HTERT RPE-1 (cell line): Measurements from ENCODE around the gene MRPL23.

Experiments used
- in situ Hi-C: fragments of 300-500 bp; cut with MboI; formaldehyde crosslinking; loops from 4 replicates; pipeline ENCODE4 v1.14.3; 2020; ENCODE audit warnings: low sequenced_read_pairs

The MRPL23 gene

DNA sequence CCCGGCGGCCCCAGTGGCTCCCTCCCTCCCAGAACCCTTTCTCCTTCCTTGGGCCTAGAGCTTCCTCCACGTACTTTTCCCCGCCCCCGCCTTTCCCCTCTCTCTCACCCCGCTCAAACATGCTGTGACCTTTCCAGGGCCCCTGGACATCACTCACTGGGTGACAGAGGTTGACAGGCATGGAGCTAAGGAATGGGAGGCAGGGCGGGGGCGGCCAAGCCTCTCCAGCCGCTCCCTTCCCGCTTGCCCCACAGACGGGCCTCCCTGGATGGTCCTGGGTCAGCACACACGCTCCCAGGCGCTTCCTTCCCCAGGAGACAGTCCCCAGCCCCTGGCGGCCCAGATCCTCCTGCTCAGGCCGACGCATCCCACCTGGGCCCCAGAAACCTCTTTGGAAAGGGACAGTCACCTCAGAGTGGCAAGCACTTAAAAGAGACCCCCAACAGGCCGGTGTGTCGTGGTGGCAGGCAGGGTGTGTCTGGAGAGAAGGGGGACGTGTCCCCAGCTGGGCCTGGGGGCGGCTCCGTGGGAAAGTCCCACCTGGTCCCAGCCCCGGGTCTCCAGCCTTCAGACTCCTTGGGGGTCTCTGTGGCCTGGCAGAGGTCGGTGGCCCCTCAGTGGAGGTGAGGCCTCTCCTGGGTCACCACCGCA lies 41.7 kb downstream of the MRPL23 start:
- in situ Hi-C loops: no loop called here

DNA sequence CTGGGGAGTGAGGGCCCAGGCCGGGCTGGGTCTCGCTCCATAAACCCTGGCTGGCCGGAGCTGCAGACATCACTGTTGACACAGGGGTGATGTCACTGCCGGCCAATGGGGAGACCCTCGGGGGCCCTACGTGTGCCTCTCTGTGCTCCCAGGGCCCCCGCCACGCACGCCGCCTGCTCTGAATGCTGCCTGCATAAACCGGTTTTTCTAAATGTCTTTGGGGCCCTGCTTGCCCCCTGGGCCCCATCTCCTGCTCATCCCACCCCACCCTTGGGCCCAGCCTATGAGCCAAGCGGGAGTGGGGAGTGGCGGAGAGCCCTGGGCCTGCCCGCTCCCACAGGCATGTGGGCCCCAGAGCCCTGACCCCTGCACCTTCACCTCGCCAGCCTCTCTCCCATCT lies 42.8 kb downstream of the MRPL23 start:
- in situ Hi-C loops: no loop called here

DNA sequence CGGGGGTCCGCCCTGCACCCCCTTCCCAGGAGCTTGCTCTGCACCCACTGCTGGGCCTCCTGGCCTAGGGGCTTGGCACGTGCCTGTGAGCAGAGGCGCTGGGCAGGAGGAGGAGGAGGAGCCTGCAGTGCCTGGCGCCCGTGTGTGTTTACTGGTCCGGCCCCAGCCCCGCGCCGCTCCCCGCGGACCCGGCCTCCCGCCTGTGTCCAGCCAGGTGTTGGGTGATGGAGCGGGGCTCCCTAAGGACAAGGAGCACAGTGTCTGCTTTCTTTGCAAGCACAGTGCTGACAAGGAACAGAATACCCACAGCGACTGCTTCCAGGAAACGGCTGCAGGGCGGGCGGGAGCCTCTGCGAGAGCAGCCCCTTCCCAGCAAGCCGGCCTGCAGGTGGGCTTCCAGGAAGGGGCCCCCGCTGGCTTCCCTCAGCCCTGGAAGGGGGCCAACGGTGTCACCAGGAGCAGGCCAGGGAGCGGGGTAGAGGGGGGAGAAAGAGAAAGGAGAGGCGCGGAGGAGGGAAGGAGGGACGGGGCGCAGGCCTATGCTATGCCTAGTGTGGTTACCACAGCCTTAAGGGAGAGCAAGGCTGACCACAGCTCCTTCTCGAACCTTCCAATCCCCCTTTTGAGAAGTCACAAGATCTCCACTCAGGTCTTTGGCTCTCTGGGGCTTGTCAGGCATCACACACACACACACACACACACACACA lies 43.9 kb downstream of the MRPL23 start:
- in situ Hi-C loops: no loop called here

DNA sequence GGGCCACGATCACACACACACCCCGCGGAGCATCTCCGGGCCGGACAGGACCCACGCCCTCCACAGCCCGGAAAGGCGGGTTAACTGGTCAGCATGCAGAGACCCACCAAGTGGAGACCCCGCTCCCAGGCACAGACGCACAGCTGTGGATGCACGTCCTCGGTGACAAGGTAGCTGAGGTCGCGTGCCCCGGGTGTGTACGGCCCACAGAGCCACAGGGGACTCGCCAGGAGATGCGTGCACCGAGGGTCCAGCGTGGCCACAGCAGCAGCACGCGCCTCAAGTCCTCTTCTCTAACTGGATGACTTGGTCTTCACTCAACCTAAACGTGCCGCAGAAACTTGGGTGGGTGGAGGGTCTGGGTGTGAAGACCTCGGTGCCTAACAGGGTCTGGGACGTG lies 45.0 kb downstream of the MRPL23 start:
- in situ Hi-C loops: no loop called here

DNA sequence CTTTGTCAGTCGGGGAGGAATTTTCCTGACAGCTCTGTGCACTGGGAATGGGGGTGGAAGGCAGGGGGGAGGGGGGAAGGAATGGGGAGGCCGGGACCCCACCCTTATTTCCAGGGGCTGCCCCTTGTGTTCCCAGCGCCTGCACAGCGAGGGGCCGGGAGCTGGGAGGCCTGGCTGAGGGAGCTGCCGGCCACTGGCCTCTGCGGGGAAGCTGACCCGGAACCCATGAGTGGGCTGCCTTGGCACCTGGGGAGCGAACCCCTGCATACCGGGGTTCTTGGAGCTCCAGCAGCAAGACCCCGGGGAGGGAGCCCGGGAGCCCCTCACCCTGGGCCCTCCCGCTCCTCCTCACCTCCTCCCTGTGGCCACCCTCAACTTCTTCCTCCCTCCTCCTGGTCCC lies 47.0 kb downstream of the MRPL23 start:
- in situ Hi-C loops: no loop called here

DNA sequence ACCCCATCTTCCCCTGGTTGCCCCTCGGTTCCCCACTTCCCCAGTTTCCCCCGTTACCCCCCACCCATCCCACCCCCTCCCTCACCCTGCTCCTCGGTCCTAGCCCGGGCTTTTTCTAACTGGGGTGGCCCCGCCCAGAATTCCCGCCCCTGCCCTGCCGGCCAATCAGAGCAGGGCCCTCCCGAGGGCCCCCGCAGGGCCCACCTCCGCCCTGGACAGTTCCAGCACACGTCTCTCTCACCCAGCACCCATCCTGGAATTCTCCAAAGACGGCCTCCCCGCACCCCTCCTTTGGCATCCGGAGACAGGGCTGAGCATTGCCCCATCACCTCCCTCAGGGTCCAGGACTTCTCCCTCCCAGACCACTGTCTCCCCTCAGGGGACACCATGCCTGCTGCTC lies 50.6 kb downstream of the MRPL23 start, which contains the start of gene H19:
TSS of gene H19 (minus strand) at position 88 of the 400 bp plus-strand sequence.
- in situ Hi-C loops: no loop called here

DNA sequence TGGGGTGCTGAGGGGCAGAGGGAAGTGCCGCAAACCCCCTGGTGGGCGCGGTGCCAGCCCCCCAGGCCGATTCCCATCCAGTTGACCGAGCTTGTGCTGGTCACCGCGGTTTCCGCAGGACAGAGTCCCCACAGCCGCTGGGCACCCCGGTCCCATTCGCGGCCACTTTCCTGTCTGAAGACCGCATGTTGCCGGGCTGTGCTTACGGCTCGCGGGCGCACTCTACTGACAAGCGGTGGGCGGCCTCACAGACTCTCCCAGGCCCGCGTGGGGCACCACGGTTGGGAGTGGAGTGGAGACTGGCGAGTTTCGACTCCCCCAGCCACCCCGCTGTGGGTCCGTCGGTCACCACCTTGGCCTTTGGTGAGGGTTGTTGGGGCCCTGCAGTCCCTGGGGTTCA lies 51.2 kb downstream of the MRPL23 start:
- in situ Hi-C loops: no loop called here

DNA sequence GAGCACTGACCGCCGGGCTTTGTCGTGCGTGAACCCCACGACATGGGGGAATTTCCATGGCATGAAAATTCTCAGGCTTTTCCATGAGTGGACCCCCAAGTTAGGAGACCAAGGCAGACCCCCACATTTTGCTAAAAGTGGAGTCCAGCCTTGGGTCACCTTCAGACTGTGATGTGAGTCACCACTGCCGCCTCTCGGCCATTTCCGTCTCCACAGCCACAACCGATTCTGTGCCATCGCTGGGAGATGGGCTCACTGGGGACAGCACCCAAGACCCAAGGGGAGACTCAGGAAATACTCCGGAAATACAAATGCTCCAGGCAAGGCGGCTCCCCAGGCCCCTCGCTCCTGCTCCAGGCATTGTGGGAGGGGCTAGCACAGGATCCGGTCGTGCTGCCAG lies 51.7 kb downstream of the MRPL23 start:
- in situ Hi-C loops: no loop called here

DNA sequence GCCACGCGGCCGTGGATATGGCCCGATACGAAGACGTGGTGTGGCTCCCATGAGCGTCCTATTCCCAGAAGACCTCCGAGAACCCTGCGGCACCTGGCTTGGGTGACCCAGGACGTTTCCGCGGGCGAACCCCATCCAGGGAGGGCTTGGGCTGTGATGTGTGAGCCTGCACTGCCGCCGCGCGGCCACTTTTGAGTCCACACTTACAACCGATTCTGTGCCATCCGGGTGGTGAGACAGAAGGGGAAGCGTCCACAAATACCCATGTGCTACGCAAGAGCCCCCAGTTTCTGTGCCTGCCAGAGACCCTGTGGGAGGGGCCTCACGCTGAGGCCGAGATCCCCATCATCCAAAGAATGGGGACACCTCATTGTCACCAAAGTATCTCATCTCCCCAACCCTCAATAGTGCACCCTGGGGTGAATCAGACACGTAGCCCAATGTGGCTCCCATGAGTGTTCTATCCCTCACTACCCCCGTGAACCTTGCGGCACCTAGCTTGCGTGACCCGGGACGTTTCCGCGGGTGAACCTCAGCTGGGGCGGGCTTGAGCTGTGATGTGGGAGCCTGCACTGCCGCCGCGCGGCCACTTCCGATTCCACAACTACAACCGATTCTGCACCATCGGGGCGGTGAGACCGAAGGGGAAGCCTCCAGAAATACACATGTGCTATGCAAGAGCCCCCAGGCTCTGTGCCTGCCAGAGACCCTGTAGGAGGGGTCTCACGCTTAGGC lies 55.1 kb downstream of the MRPL23 start:
- in situ Hi-C loops: no loop called here

DNA sequence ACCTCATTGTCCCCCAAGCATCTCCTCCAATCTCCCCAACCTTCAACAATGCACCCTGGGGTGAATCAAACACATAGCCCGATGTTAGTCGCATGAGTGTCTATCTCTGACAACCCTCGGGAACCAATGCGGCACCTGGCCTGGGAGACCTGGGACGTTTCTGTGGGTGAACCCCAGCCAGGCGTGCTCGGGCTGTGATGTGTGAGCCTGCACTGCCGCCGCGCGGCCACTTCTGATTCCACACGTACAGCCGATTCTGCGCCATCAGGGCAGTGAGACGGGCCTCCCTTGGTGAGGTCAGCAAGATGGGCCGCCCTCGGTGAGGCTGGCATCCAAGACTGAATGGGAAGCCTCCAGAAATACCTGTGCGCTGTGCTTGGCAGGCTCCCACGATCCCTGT lies 55.7 kb downstream of the MRPL23 start:
- in situ Hi-C loops: no loop called here

DNA sequence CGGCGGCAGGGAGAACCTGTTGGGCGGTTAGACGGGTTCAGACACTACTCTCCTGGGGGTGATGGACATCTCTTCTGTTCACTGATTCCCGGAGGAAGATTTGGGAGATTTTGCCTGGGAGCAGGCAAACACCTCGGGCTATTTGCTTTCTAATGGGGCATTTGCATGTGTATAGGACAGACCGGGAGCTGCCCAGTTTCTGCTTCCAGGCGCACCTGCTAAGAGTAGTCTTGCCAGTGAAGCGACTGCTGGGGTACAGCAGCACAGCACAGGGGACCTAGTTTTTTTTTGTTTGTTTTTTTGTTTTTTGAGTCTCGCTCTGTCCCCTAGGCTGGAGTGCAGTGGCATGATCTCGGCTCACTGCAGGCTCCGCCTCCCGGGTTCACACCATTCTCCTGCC lies 57.3 kb downstream of the MRPL23 start:
- in situ Hi-C loops: no loop called here
